AG09309 (cell line): ENCODE results near the gene TRMT1L.

ENCODE experiments used
- DNase-seq: peaks from one replicate; pipeline ENCODE4 v3.0.0-alpha.2; 2010; ENCODE audit warnings: low read depth
- H3K4me3 ChIP-seq: 2 replicates; pipeline ENCODE4 v1.5.1; 2011; ENCODE audit warnings: mild to moderate bottlenecking, low read depth, low read length, moderate library complexity; ENCODE audit not compliant: control insufficient read depth
- CTCF ChIP-seq: IDR thresholded peaks from 2 replicates; pipeline ENCODE4 v1.5.1; 2011; ENCODE audit warnings: mild to moderate bottlenecking, low read depth, low read length, inconsistent platforms; ENCODE audit not compliant: insufficient read depth, control insufficient read depth; ENCODE audit errors: missing control alignments

The TRMT1L gene

GRCh38 chr1:185068341-185068740 is 88.4 kb downstream of the TRMT1L start:
- DNase-seq = no peak
- no peak overlapping the region for H3K4me3 ChIP-seq
- TF ChIP-seq CTCF = no peak
